Esophagus squamous epithelium (tissue), 4 donors: Measurements from ENCODE around the gene FKBP10.
"Not testable (repeated sequence)": the region's sequence is repeated elsewhere in the genome, so short reads cannot be mapped to it uniquely, and the experiment has no call there.

Experiments
- POLR2A ChIP-seq, 4 donors: fragments of 450-650 bp; IDR thresholded peaks; one replicate each; pipeline ENCODE4 v1.6.1; 2017; ENCODE audit warnings: antibody characterized with exemption in 4 of 4, mild to moderate bottlenecking in 4 of 4, moderate library complexity in 3 of 4
- TF ChIP-seq, protein P1 (sequence below), 6 experiments: fragments of 450-650 bp in 4 of 6; fragments of 200-600 bp in 2 of 6; sonication (generic) in 2 of 6; IDR thresholded peaks; one replicate each; pipeline ENCODE4 v1.5.1; 2016 to 2019; ENCODE audit warnings: antibody characterized with exemption in 6 of 6, mild to moderate bottlenecking in 4 of 6, moderate library complexity in 4 of 6

DNA sequence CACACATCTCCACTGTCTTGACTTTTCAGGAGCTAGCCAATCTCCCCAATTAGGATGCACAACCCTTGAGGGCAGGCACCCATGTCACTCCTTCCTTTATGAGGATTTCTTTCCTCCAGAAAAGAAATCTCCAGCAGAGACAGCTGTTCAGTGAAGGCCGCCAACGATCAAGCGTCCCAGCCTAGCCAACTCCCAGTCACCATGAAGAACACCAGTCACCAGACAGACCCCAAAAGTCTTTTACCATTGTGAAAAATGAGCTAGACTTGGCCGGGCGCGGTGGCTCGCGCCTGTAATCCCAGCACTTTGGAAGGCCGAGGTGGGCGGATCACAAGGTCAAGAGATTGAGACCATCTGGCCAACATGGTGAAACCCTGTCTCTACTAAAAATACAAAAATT is 17.2 kb downstream of the FKBP10 start:
- TF ChIP-seq, protein P1, sequence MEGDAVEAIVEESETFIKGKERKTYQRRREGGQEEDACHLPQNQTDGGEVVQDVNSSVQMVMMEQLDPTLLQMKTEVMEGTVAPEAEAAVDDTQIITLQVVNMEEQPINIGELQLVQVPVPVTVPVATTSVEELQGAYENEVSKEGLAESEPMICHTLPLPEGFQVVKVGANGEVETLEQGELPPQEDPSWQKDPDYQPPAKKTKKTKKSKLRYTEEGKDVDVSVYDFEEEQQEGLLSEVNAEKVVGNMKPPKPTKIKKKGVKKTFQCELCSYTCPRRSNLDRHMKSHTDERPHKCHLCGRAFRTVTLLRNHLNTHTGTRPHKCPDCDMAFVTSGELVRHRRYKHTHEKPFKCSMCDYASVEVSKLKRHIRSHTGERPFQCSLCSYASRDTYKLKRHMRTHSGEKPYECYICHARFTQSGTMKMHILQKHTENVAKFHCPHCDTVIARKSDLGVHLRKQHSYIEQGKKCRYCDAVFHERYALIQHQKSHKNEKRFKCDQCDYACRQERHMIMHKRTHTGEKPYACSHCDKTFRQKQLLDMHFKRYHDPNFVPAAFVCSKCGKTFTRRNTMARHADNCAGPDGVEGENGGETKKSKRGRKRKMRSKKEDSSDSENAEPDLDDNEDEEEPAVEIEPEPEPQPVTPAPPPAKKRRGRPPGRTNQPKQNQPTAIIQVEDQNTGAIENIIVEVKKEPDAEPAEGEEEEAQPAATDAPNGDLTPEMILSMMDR (IDR thresholded peaks at IDR 0.05), result not testable (repeated sequence)
- not testable (repeated sequence) for TF ChIP-seq POLR2A (IDR thresholded peaks at IDR 0.05)
